GM18951 (cell line): ENCODE data around the gene COG5.

ENCODE experiments used
- POLR2A ChIP-seq: IDR thresholded peaks from 4 replicates; pipeline ENCODE4 v1.6.1; 2011; ENCODE audit warnings: mild to moderate bottlenecking; ENCODE audit not compliant: insufficient read length, insufficient read depth; ENCODE audit errors: extremely low read depth
- in situ Hi-C: fragments of 300-500 bp; cut with MboI; formaldehyde crosslinking; loops from one replicate; pipeline ENCODE4 v1.12.0; 2022; ENCODE audit warnings: low sequenced_read_pairs, mixed read lengths, inconsistent platforms; ENCODE audit not compliant: unreplicated experiment

The COG5 gene

DNA sequence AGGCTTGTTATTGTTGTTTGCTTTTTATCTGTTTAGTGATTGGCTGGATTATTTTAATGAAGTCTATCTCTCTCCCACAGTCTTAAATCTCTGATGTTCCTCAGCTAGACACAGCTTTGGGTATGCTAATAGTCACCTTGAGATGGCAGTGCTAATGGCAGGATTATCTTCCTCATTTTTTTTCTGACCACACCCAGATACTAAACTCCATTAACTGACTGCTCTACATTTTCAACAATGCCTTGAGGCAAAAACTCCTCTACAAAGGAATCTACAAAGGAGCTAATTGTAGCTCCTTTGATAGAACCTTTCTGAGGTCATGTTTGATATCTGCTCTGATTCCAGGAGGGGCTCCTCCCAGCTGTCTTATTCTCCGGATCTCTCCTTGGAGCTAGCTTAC is 272.3 kb downstream of the COG5 start:
- in situ Hi-C loops, result no loop called here
- TF ChIP-seq POLR2A, result no peak

DNA sequence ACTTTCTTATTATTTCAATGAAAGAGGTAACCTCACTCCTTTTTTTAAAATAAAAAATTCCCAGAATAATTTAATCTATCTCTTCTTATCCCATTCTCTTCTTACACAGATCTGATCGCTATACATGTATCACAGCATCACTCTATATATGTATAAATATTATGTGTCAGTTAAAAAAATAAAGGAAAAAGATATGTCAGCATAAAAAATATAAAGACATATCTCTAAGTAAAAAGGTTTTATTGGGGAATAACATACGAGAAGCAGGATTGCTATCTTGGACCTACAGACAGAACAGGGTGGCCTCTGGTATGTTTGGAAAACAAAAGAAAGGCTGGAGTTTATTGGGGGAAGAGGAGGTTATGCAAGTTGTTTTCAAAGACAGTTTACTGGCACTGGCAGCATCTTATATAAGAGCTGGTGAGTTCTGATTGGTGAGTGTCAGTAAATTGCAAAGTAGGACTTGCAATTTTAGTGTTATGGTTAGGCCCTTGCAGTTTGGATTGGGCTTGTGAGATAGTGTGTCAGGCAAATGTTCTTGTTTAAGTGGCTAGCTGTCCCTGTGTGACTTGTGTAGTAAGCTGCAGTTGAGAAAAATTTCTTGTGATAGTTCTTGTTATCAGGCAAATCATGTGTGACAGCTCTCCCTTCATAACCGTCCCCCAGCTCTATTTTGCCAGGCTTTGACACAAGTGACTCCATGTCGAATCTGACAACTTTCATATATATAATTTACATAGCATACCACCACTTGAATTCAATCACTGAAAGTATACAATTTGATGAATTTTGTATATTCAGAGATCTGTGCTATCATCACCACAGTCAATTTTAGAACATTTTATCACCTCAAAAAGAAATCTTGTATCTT is 276.7 kb downstream of the COG5 start:
- in situ Hi-C loops, result no loop called here
- TF ChIP-seq POLR2A, result no peak

DNA sequence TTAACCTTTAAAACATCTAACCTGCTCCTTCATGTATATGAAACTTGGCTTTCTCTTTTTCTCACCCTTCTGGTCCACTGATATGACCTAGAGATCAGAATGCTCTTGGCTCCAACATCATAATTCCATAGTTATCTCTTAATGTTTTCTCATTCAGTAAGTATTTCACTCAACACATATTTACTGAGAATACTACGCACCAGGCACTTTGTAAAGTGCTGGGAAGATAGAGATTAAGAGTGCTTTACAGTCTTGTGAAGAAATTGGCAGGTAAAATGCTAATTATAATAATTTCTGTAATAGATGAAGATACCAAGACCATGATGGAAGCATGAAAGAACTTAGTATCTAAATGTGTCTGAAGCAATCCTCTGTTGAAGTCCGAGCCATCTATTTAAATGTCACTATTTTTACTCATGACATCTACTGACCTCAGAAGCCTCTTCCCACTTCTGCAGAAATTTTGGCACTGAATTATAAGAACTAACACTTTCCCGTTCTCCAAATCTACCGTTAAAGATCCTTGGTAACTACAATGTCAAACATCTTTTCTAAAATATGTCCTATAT is 278.7 kb downstream of the COG5 start:
- in situ Hi-C loops, result no loop called here
- no peak for TF ChIP-seq POLR2A

DNA sequence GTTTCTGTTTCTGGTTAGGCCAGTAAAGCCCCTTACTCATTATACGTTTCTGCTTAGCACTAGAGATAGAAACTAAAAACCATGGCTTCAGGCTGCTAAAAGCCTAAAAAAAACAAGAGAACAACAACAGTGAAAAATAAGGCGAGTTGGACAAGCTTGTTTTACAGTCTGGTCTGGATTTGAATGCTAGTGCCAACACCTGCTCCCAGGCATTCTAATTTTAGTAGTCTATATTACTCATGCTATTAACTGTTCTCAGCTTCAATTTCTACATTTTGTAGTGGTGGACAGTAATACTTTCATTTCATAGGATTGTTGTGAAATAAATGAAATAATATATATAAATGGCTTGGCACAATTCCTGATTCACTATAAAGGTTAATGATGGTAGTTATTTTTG is 286.4 kb downstream of the COG5 start:
- in situ Hi-C loops, result no loop called here
- TF ChIP-seq POLR2A, result no peak

DNA sequence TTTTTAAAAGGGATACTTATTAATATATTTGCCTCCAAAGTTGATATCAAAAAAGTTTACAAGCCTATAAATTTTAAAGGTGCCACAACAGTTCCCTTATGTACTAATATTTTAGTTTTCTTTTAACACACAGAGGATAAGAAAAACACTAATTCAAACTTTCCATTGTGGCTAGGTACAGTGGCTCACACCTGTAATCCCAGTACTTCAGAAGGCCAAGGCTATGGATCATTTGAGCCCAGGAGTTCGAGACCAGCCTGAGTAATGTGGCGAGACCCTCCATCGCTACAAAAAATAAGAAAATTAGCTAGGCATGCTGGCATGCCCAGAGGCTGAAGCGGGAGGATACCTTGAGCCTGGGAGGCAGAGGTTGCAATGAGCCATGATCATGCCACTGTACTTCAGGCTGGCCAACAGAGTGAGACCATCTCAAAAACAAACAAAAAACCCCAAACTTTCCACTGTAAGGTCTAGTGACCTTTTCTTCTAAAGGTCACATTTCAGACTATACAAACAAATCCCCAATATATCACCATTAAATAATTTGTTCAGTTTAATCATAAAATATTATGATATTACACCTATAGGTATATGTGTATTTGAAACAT is 287.4 kb downstream of the COG5 start:
- in situ Hi-C loops, result no loop called here
- TF ChIP-seq POLR2A, result no peak

DNA sequence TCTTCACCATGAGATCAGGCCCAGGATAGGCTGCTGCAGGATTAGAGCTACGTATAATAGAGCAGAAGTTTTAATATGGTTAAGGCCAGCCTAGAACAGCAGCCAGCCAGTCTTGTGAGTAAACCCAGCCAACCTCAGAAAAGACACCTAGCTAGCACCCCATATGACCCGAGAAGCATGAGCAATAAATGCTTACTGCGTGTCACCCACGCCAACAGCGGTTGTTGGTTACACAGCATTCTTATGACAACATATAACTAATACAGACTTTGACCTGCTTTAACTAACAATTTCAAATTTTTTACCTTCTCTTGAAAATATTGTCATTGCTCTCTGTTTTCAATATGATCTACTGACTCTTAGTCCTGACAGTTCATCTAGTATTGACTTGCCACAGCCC is 289.2 kb downstream of the COG5 start:
- in situ Hi-C loops, result no loop called here
- TF ChIP-seq POLR2A, result no peak

DNA sequence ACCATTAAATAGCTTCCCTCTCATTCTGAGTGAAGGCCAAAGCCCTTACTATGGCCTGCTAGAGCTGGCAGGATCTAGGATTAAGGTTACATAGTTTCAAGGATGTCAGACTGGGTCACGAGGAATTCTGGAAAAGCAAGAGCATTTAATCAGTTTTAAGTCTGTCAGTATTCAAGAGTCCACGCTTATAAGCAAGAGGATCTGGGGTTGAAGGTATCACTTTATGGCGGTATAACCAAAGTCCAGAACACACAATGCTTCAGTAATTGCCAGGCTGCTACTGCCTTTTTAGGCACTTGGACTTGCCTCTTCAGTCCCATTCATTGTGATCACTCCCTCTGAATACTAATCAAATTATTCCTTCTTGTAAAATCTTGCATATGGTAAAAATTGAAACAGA is 293.9 kb downstream of the COG5 start:
- TF ChIP-seq POLR2A, result no peak
- in situ Hi-C loops, result no loop called here

DNA sequence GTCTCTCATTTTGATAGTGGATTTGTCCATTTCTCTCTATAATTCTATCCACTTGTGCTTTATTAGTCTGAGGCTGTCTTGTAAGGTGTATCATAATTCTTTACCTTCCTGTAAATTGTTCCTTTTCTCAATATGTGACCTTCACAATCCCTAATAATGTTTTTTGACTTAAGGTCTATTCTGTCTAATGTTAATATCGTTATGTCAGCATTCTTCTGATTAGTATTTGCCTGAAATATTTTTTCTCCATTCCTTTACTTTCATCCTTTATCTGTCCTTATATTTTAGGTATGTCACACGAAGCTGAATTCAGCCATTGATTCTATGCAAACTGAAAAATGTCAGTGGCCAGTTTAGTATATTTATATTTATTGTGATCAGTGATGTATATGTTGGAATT is 295.1 kb downstream of the COG5 start:
- in situ Hi-C loops, result no loop called here
- no peak for TF ChIP-seq POLR2A

DNA sequence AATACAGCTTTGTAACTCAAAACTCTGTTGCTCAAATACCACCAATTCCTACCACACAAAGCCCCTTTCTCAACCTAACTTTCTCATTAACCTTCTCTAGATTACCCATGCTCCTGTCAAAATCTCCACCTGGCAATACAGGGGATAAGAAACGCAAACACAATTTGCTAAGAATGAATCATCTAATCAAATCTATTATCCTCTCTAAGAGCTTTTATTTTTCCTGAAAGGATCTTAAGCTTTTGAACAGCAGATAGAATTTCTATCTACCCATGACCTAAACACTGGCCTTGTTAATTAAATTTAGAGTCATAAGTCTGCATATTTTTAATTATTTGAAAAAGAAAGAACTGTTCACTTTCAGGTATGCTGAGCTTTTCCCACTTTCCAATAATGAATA is 296.6 kb downstream of the COG5 start:
- TF ChIP-seq POLR2A, result no peak
- in situ Hi-C loops, result no loop called here

DNA sequence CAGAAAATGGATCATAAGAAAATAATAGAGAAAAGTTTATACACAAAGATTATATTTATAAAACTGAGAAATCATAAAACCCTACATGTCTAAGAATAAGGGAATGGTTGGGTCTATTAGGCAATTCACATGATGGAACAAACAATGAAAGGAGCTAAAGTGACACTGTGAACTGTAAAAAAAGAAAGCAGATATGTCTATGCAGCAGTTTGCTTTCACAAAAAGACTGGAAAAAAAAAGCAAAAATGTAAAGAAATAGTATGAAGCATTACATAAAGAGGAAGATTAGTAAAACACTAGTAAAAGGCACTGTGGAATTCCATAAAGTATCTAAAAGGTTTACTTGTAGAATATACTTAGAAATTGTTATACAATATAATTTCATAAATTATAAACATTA is 299.0 kb downstream of the COG5 start:
- no peak for TF ChIP-seq POLR2A
- in situ Hi-C loops, result no loop called here

DNA sequence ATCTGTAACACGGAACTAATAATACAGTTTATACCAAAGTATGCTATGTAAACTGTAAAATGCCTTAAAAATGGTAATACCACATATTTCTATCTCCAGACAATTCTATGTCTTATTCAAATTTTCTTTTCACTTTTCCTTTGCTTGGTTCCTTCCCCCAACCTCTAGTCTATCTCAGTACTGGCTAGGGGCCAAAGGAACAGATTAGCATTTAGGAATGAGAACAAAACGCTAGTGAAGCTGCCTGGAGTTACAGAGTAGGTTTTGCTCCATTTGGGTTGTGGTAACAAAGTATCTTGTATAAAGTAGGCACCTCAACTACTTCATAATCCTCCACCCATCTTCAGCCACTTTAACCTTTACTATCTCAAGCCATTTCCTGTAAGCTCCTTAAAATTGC is 300.9 kb downstream of the COG5 start:
- no peak for TF ChIP-seq POLR2A

DNA sequence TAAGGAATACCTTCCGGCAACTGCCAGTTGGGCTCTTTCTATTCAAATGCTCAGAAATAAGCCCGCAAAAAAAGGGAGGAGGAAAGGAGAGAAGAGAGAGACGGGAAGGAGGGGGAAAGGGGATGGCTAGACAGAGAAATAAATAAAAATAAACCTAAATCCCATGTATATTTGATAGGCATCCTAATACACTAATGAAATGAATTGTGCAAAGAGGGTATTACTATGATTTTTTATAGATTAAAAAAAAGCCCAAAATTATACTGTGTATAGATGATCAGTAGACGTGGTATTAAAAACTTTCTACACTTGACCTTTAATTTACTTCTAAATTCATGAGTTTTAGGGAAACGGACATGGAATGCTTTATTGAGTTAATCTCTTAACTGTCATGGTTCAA is 305.0 kb downstream of the COG5 start:
- in situ Hi-C loops, result no loop called here
- TF ChIP-seq POLR2A, result no peak

More for the DNA sequence above, 300.9 kb downstream of the COG5 start:
- in situ Hi-C loops, result no loop called here

DNA sequence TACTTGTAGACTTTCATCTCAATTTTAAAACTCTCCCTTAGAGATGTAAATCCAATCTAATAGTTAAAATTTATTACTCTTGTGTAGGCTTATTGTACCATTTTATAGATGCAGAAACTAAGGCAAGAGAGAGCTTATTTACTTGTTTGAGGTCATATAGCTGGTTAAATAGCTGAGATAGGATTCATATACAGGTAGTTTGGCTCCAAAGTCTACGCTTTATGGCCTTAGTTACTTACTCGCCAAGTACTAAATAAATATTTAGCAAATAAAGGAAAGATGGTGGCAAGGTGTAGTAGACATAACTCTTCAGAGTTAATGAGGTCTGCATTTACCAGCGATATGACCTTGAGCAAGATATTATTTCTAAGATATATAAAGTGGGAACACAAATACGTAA is 308.1 kb downstream of the COG5 start:
- TF ChIP-seq POLR2A, result no peak
- in situ Hi-C loops, result no loop called here

DNA sequence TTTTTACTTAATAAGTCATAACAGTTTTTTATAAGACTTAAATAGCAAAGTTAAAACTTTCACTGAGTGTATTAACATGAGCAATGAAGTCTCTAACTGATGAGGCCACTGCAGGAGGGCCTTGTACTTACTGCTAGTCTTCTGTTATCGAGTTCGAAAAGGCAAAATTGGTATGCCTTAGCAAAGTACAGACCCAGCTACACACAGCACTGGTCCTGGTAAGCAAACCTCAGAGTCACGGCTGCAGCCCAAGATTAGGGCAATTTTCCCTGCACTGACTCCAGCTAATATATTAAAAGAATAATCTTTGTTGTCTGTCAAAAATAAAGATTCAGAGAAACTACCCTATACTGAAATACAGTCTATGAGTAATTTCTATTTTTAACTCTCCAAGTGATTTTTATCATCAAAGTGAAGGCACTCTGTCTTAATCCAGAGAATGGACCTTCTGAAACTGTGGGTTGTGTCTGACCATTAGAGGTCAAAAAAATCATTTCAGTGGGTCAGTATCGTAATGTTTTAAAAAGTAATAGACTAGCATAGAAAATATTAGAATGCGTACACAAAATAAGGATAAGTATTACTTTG is 309.2 kb downstream of the COG5 start:
- in situ Hi-C loops, result no loop called here
- TF ChIP-seq POLR2A, result no peak

DNA sequence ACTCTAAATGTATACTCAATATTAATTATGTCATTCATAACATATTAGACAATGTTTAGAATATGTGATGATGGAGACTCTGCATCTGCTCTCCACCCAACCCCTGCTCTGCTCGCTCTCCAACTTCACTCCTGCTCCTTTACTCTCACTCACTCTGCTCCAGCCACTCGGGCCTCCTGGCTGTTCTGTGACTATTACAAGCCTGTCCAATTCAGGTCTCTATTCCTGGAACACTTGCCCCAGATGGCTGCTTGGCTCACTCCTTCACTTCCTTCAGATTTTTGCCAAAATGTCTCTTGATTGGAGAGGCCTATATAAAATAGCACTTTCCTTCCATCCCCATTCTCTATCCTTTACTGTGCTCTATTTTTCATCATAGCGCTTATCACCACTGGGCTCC is 310.1 kb downstream of the COG5 start:
- TF ChIP-seq POLR2A, result no peak
- in situ Hi-C loops, result no loop called here
